ENCODE results near the gene CMYA5. TPM values are rescaled to one million over a fixed set of nuclear protein-coding genes. Genes with fewer than 3 reads are reported as not detected.

Gene CMYA5
- total RNA-seq, 1 experiment from 2014 or later: 0.07 TPM

- Histone ChIP-seq H3K36me3 (no peaks in the 10 kb centered on the region), H3K9me3 (no peaks in the 10 kb centered on the region), H3K27me3 (no peaks in the 10 kb centered on the region), H3K4me3 (no peak overlapping the region)
- no peak for DNase-seq
Measured at GRCh38 chr5:79834754-79835714, 145.4 kb downstream of the CMYA5 start.

DNA sequence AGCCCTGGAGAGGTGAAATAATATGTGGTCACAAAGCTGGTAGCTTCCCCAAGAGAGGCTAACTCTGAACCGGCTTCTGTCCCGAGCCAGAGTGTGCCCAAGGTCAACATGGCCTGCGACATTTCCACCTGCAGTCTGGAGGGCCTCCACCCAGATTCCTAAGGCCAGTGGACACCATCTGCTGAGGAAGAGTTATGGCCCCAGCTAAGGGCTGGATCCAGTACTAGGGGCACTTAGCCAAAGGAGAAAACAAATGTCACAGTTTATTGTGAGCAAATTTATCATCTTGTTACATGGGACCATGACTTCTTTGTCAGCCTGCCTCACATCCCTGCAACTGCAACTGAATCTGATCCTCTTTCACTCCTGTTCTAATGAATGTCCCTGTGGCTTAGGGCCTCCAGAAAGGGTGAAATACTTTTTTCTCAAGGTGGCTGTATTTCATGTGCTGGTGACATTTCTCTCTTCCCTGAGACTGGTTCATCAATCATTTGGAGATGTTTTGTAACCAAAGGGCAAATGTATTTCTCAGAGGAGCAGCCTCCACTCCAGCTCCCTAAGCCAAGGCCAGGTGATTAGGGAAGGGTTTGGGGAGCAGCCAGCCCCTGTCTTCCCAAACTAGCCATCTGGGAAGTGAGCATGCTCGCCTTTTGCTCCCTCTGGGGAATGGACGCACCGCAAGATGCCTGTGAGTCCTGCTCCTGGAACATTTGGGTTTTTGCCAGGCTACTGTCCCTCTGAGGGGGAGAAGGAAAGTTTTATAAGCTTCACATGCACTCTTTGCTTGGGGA is 148.3 kb downstream of the CMYA5 start:
- Histone ChIP-seq H3K9me3 (no peaks in the 10 kb centered on the region), H3K27me3 (no peaks in the 10 kb centered on the region)
- DNase-seq: no peak

GRCh38 chr5:79840084-79840990 is 150.7 kb downstream of the CMYA5 start:
- Histone ChIP-seq H3K27me3 (no peaks in the 10 kb centered on the region), H3K9me3 (no peaks in the 10 kb centered on the region), H3K4me3 (no peak overlapping the region), H3K36me3 (no peaks in the 10 kb centered on the region)
- no peak for DNase-seq

More for the DNA sequence above, 148.3 kb downstream of the CMYA5 start:
- Histone ChIP-seq H3K4me3 (no peak overlapping the region), H3K36me3 (no peaks in the 10 kb centered on the region)

GRCh38 chr5:79841172-79841571 is 151.5 kb downstream of the CMYA5 start:
- DNase-seq: no peak
- Histone ChIP-seq H3K4me3 (no peak overlapping the region), H3K9me3 (no peaks in the 10 kb centered on the region), H3K36me3 (no peaks in the 10 kb centered on the region), H3K27me3 (no peaks in the 10 kb centered on the region)

DNA sequence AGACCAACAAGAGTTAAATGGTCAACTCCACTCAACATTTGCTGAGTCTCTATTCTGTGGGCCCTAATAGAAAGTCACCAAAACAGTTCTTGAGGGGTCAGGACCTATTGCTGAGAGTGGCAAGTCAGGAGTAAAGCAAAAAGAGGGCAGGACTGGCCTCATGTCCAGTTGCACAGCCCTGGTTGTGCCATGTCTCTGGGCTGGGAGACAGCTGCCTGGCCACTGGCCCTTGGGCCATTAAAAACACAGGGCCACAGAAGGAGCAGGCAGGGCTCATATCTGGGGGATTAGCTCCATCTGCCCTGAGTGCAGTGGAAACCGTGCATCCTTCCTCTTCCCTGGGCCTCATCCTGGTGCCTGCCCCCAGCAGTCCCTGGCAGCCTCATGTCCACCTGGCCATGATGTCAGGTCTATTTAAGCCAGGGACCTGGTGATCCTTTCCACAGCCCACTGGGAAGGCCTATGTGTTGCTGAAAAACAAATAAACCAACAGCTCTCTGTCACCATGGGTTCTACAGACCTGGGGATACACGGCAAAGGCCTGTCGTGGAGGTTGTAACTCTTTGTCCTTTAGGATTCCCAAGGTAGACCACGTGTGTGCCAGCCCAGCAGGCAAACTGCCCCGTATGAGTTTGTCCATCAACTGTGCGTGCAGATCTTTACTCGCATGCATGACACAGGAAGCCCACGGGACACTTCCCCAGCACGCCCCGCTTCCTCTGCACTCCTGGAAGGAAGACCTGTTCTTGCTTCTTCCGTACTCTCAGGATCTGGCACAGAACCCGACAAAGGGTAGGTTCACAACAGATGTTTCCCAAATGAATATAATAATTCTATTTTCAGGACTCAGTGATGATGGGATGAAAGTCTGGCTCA is 152.6 kb downstream of the CMYA5 start:
- Histone ChIP-seq H3K4me3 (no peak overlapping the region), H3K36me3 (no peaks in the 10 kb centered on the region), H3K27me3 (no peaks in the 10 kb centered on the region), H3K9me3 (no peaks in the 10 kb centered on the region)
- DNase-seq: no peak

GRCh38 chr5:79842991-79843390 is 153.4 kb downstream of the CMYA5 start:
- Histone ChIP-seq H3K9me3 (no peaks in the 10 kb centered on the region), H3K27me3 (no peaks in the 10 kb centered on the region), H3K36me3 (no peaks in the 10 kb centered on the region), H3K4me3 (no peak overlapping the region)
- no peak for DNase-seq

DNA sequence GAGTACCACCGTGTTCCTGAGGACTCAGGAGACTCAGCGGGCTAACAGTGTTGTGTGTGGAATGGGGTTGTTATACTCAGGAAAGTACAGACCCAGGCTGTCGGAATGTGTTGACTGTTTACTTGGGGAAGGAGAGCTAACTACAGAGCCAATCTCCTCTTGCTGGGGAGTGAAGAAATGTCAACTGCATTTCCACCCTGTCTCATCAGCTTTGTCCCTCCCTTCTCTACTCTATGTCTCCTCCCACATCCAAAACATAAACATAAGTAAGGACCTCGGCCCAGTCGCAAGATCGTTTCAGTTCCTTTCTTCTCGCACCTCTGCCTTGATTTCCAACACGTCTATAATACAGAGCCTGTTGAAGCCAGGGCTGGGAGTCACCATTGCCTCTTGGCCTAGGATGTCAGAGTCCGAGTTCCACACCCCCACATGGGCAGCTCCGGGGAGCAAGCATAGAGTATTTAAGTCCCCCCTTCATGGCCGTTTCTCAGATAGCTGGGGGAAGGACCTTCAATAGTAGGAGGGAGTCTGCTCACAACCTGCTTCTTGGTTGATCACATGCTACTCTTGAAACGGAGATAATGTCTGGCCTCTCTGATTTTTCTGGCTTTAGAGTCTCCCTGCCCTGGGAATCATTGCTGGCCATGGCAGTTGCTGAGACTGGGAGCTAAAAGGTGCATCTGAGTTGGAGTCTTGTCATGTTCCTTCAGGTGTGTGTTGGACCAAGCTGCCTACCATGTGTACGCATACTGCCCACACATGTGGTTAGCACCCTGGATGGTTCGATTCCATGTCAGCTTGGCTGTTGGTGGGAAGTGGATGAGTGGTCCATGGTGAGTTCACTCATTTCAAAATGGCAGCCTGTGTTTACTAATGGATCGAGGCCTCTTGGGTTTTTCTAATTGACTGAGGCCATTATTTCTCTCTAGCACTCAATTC is 154.1 kb downstream of the CMYA5 start:
- no peak for DNase-seq
- H3K36me3 ChIP-seq: no peaks in the 10 kb centered on the region
- no peak overlapping the region for H3K4me3 ChIP-seq
- no peaks in the 10 kb centered on the region for H3K9me3 ChIP-seq
- no peaks in the 10 kb centered on the region for H3K27me3 ChIP-seq

GRCh38 chr5:79844571-79844970 is 154.9 kb downstream of the CMYA5 start:
- no peak for DNase-seq
- no peaks in the 10 kb centered on the region for H3K9me3 ChIP-seq
- H3K27me3 ChIP-seq: no peaks in the 10 kb centered on the region
- no peaks in the 10 kb centered on the region for H3K36me3 ChIP-seq
- H3K4me3 ChIP-seq: no peak overlapping the region

DNA sequence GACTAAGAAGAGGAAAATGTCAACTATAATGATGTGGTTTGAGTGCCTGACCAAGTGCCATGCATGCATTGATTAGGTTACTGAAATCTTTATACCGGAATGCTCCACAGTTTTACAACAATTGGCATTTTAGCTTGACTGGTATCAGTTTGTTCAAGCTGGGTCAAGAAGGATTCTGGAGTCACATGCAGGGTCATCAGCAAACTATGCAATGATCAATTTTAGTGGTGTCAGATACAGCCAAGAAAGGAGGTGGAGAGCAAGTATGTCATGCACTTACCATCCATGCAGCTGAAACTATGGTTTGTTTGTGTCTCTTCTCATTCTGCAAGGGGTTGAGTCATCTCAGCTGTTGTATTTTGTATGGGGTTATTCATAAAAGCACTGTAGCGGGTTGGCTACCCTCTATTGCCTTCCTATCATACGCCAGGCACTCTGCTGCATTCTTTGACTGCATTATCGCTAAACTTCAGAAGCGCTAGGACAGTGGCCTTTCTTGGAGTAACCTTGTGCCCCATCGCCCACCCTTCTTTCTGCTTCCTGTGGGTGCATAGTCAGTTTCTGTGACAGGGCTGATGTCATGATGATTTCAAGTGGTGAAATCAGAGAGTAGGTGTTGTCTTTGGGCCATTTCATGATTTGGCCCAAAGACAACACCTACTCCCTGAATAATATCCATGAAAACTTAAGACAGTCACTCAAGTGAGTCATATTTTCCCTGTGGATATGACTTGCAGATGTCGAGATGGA is 156.0 kb downstream of the CMYA5 start:
- Histone ChIP-seq H3K27me3 (no peaks in the 10 kb centered on the region), H3K36me3 (no peaks in the 10 kb centered on the region), H3K9me3 (no peaks in the 10 kb centered on the region), H3K4me3 (no peak overlapping the region)
- peak; percentile 66 for DNase-seq

GRCh38 chr5:79846198-79846521 is 156.5 kb downstream of the CMYA5 start:
- no peak for DNase-seq
- Histone ChIP-seq H3K36me3 (no peaks in the 10 kb centered on the region), H3K27me3 (no peaks in the 10 kb centered on the region), H3K9me3 (no peaks in the 10 kb centered on the region), H3K4me3 (no peak overlapping the region)

- H3K27me3 ChIP-seq: no peaks in the 10 kb centered on the region
- no peaks in the 10 kb centered on the region for H3K9me3 ChIP-seq
- no peaks in the 10 kb centered on the region for H3K36me3 ChIP-seq
- no peak for DNase-seq
- H3K4me3 ChIP-seq: no peak overlapping the region
Measured at GRCh38 chr5:79847561-79847960, 157.9 kb downstream of the CMYA5 start.

DNA sequence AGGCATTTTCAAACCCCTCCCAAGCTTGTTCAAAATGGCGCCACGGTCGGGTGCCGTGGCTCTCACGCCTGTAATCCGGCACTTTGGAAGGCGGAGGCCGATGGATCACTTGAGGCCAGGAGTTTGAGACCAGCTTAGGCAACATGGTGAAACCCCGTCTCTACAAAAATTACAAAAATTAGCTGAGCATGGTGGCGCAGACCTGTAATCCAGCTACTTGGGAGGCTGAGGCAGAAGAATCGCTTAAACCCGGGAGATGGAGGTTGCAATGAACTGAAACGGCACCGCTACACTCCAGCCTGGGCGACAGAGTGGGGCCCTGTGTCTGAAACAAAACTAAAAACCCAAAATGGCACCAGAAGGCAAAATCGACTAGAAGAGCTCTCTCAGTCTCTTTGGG is 159.4 kb downstream of the CMYA5 start:
- H3K27me3 ChIP-seq: no peaks in the 10 kb centered on the region
- H3K36me3 ChIP-seq: no peaks in the 10 kb centered on the region
- DNase-seq: no peak
- no peak overlapping the region for H3K4me3 ChIP-seq
- H3K9me3 ChIP-seq: no peaks in the 10 kb centered on the region
